HTR-8/SVneo (cell line): ENCODE measurements around the gene RTN3.
A peak's percentile ranks its signal among the peaks of the same experiment; 100 is the strongest.
"Not testable (repeated sequence)": the region's sequence is repeated elsewhere in the genome, so short reads cannot be mapped to it uniquely, and the experiment has no call there.

ENCODE experiments used
- DNase-seq: peaks from one replicate; pipeline ENCODE4 v3.0.0; 2011; ENCODE audit warnings: low spot score, mixed read lengths; ENCODE audit not compliant: insufficient read length
- FAIRE-seq: peaks from 2 replicates; lab custom pipeline; 2011; peaks lifted over from hg19 to GRCh38; lab: Jason Lieb, UNC

Gene RTN3

DNA sequence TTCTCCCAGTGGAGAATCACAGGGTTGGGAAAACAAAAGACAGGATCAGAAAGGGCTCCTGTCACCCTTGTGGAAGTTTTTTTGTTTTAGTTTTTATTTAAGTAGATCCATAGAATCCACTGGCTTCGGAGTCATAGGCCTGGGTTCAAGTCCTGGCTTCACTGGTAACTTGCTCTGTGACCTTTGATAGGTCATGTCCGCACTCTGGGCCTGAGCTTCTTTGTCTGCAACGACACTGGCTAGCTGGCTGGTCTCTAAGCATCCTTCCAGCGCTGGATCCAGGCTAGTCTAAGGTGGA lies 85.9 kb downstream of the RTN3 start:
- no peak for DNase-seq
- no peak for FAIRE-seq

DNA sequence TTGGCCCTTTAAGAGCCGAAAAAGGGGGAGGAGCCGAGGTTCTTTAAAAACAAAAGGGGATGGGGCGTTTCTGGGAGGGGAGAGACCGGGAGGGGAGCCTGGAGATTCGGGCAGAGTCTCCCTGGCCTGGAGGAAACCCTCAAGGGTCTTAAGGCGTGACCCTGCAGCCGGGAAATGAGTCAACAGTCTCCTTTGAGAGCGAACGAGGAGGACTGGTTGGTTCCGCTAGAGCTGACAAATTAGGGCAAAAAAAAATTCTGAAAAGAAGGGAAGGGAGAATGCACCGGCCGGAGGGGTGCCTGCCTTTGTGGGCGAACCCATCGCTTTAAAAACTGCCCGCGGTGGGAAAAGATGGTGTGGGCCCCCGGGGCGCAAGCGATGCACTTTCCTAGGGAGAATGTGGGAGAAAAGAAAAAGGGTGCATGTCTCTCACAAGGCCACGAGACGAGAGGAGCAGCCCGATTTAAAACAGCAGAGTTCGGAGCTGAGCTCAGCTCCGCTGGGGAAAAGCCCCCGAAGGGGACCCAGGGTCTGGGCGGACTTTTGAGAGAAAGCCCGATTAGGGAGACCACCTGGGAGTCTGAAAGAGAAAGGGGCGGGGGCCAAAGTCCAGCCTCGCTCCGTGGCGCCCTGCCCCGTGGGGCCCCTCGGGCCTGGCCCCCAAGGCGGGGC lies 86.4 kb downstream of the RTN3 start:
- DNase-seq (peak; percentile 64), FAIRE-seq (no peak)

DNA sequence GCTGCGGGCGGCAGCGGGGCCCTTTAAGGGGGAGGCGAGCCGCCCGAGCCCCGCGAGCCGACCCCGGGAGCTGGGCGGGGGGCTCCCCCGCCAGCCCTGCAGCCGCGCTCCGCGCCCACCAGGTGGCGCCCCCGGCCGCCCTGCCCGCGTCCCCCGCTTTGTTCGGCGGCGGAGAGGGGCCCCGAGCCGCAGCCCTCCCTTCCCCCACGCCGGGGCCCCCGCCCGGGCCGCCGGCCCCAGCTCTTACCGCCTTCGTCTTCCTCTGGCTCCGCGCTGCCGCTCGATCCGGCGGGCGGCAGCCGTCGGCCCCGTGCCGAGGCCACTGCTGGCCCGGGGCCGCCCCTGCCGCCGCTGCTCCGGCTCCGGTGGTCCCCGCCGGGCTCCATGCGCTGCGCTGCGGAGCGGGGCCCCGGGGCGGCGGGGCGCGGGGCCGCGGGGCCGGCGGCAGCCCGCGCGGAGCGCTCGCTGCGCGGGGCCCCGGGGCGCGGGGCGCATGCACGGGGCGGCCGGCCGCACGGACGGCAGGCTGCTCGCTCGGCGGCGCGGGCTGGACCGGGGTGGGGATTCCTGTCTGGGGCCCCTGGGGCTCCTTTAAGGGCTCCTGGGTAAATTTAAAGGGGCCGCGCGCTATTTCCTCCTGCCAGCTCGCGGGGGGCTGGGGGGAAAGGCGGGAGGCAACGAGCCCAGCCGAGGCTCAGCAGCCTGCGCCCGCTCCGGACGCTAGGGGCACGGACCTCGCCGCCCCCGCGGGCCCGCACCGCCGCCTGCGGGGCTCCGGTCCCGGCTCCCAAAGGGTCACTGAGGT lies 87.1 kb downstream of the RTN3 start, which contains the start of gene ZFTA:
ZFTA (minus strand) TSS at position 539 of the 805 bp plus-strand sequence; CDS start at position 386, 153 bp downstream.
- FAIRE-seq (no peak), DNase-seq (peak; percentile 80)

DNA sequence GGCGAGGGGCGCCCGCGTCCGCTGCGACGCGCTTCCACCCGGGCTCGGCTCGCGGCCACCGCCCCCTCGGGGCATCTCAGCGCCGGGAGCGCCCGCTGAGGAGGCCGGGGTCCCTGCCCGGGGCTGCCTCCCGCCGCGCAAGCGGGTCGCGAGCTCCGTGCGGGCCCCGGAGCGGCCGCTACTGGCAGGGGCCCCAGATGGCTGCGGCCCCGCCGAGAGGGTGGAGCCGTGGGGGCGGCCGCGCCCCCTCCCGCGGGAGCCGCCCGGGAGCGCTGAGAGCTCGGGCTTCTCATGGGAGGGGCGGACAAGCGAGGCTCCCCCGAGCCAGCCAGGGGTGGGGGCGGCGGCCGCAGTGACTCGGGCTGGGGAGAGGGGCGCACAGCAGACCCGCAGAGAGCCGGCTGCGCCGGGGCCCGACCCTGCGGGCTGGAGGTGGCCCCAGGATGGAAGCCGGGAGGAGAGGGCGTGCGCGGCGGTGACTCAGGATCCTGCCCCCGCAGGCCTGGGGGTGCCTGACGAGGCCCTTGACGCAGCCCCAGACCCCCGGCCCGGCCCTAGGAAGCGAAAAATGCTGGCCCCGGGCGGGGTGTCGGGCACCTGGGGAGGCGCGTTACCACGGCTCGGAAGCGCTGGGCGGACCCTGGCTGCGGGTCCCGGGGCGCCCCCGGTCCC lies 87.9 kb downstream of the RTN3 start:
- FAIRE-seq = no peak
- DNase-seq = peak; percentile 35

DNA sequence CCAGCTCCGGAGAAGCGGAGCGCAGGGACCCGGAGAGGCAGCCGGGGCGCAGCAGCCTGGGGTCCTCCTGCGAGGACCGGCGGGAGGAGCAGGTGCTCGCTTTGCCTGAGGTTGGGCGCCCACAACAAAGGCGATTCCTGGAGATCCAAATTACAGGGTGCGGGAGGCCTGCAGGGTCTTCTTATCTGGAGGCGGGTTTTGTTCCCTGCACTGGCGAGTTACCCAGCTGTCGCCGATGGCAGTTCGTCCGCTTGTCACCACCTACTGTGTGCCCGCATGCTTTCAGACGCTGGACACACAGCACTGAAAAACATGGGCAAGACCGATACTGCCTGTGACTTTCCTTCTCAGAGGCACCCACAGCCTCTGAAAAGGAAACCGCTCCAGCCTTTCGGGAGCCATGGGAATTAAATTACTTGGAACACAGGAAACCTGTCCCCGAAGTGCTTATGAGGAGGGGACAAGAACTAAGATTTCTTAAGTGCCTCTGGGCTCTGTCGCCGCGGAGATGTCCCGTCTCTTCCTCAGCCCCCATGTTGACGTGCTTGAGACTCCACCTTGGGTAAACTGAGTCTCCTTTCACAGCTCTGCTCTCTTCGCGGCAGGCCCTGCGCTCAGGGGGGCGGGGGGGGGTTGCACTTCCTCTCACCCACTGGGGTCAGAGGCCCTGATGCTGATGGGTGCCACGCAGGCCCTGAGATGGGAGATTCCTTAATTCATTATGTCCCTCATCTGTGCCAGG lies 88.6 kb downstream of the RTN3 start:
- FAIRE-seq = no peak
- no peak for DNase-seq

DNA sequence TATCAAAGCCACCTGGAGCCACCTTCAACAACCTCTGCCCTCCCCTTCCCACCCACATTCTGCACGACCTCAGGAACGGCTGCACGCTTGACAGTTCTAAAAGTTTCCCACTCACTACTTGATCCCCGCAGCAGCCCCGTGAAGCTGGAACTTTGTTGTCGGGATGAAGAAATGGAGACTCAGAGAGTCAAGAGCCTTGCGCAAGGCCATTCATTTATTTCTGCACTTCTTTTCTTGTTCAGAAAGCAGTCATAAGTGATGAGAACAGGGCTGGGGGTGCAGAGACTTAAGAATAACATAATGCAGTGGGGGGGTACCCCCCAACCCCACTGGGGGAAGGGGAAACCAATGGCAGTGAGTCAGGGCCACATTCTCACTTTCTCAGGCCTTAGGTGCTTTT lies 89.5 kb downstream of the RTN3 start:
- FAIRE-seq (no peak), DNase-seq (no peak)

DNA sequence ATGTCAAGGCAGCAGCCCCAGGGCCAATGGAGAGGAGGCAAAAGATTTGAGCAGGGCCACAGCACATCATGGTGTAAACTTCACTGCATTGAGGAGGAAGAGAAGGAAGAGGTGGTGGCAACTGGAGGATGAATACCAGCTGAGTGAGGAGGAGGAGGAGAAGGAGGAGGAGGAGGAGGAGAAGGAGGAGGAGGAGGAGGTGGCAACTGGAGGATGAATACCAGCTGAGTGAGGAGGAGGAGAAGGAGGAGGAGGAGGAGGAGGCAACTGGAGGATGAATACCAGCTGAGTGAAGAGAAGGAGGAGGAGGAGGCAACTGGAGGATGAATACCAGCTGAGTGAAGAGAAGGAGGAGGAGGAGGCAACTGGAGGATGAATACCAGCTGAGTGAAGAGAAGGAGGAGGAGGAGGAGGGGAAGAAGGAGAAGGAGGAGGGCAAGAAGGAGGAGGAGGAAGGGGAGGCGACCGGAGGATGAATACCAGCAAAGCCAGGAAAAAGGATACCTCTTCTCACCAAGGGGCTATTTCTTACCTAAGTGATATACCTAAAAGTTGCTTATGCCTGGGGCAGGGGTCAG lies 90.5 kb downstream of the RTN3 start:
- FAIRE-seq, DNase-seq: not testable (repeated sequence)

DNA sequence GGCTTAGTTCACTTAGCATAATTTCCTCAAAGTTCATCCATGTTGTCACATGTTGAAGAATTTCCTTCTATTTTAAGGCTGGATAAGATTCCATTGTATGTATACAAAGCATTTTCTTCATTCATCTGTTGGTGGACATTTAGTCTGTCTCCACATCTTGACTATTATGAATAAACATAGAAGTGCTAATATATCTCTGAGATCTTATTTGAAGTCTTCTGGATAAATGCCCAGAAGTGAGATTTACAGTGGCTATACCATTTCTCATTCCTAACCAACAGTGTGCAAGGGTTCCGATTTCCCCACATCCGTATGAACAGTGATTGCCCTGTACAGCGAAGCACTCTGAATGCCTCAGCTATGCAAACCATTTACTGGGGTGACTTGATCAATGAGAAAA lies 93.9 kb downstream of the RTN3 start:
- FAIRE-seq (no peak), DNase-seq (no peak)

DNA sequence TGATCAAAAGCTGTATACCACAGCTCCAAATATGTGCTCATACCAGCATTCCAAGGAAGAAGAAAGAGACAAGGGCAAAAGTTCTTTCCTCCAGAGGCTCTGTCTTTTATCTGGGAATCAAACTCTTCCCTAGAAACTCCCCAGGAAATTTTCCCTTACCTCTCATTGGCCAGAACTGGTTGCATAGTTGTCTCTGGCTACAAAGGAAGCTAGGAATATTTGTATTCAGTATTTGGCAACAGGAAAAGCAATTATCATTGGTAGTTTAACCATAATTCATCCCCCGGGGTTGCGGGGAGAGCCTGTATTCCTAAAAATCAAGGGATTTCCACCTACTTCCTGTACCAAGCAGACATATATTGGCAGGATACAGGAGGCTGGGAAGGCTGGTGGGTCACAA lies 97.7 kb downstream of the RTN3 start:
- no peak for FAIRE-seq
- DNase-seq = no peak

DNA sequence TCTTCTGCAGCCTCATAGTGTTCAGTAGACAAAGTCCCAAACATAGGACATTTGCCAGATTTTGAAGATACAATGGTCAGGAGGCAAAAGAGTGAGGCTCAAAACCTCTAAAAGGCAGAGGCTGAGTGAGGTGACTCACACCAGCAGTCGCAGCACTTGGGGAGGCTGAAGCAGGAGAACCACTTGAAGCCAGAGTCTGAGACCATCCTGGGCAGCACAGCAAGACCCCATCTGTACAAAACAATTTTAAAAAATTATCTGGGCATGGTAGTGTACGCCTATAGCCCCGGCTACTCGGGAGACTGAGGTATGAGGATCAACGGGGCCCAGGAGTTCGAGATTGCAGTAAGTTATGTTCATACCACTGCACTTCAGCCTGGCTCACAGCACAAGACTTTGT lies 101.4 kb downstream of the RTN3 start:
- DNase-seq (no peak), FAIRE-seq (no peak)

DNA sequence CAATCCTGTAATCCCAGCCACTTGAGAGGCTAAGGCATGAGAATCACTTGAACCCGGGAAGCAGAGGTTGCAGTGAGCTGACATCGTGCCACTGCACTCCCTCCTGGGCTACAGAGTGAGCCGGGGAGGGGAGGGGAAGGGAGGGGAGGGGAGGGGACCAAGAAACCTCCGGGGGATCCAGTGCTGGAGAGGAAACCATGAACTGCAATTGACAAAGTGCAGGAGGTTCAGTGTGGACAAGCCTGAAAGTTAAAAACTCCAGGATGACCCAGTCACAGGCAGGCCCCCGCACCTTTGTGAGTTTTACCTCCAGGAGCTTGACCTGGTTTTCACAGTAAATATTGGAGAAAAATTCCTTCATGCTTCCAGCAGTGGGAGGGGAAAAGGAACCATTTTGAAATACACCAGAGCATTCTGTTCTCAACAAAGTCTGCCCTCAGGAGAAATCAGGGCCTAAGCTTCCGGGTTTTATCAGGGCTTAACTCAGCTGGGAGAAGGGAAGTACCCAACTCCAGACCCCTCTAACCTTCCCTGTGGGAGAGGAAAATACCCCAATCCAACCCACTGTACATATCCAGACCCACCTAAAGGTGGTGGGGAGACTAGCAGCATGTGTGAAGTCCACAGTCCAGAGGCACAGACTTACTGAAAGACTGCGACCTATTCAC lies 102.8 kb downstream of the RTN3 start:
- FAIRE-seq = no peak

DNA sequence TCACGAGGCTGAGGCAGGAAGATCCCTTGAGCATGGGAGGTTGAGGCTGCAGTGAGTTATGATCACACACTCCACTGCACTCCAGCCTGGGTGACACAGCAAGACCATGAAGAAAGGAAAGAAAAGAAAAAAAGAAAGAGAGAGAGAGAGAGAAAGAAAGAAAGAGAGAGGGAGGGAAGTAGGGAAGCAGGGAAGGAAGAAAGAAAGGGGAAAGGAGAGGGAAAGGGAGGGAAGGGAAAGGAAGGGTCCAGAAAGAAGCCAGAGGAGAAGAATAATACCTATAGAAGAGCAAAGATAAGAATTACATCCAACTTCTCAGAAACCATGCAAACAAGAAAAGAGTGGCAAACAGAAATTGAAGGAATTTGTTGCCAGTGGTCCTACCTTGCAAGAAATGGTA lies 104.5 kb downstream of the RTN3 start:
- no peak for FAIRE-seq

More for the DNA sequence above, 102.8 kb downstream of the RTN3 start:
- no peak for DNase-seq

DNA sequence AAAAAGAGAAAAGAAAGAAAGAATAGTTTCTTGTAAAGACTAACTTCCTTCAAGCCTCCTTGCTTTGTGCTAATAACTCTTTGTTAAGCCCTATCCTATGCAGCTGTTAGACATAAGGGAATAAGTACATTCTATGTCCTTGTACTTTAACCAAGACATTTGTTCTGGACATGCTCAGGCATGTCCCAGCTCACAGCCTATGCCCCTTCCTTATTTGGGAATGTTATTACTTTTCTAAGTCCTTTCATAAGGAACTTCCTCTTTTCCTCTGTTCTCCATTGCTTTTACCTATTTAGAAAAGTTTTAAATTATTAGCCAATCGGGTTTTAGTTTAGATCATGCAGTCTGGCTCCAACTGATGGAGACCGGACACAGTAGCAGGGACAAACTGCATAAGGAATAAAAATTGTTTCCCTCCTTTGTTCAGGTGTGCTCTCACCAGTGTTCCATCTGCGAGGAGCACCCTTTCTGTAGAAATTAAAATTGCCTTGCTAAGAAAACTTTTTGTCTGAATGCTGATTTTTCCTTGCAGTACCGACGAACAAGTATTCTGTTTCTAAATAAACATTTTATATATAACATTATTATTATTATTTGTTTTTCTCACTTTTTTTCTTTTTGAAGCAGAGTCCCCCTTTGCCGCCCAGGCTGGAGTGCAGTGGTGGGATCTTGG lies 110.3 kb downstream of the RTN3 start:
- no peak for DNase-seq
- FAIRE-seq = no peak

More for the DNA sequence above, 104.5 kb downstream of the RTN3 start:
- DNase-seq = no peak

DNA sequence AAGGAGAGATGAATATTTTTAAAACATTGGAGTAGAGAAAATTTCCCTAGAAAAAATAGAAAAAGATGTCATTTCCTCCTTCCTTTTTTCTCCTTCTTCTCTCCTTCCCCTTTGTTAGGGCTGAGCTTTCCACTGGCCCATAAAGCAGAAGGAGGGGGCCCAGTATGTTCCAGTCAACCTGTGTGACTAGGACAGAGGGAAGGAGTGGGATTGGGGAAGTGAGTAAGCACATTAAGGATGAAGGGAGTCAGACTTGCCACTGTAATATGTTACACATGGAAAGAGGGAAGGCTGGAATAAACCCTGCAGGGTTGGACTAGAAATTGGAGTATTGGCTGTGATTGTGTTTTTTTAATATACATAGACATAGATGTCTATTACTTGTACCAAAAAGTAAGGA lies 111.9 kb downstream of the RTN3 start:
- DNase-seq (no peak), FAIRE-seq (no peak)

DNA sequence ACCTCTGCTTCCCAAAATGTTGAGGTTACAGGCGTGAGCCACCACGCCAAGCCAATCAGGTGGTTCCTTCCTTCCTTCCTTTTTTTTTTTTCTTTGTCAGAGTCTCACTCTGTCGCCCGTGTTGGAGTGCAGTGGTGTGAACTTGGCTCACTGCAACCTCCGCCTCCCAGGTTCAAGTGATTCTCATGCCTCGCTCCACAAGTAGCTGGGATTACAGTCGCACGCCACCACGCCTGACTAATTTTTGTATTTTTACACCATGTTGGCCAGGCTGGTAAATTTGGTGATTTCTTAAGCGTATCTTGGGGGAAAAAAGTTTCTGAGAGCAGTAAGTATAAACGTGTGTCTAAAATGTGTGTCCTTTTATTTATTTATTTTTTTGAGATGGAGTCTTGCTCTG lies 113.8 kb downstream of the RTN3 start:
- DNase-seq (no peak), FAIRE-seq (no peak)

DNA sequence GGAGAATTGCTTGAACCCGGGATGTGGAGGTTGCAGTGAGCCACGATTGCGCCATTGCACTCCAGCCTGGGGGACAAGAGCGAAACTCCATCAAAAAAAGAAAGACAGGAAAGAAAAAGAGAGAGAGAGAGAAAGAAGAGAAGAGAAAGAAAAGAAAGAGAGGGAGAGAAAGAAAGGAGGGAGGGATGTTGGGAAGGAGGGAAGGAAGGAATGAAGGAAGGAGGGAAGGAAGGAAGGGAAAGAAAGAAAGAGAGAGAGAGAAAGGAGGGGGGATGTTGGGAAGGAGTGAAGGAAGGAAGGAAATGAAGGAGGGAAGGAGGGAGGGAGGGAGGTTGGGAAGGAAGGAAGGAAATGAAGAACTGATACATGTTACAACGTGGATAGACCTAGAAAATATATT lies 119.6 kb downstream of the RTN3 start:
- no peak for DNase-seq
- FAIRE-seq = no peak

DNA sequence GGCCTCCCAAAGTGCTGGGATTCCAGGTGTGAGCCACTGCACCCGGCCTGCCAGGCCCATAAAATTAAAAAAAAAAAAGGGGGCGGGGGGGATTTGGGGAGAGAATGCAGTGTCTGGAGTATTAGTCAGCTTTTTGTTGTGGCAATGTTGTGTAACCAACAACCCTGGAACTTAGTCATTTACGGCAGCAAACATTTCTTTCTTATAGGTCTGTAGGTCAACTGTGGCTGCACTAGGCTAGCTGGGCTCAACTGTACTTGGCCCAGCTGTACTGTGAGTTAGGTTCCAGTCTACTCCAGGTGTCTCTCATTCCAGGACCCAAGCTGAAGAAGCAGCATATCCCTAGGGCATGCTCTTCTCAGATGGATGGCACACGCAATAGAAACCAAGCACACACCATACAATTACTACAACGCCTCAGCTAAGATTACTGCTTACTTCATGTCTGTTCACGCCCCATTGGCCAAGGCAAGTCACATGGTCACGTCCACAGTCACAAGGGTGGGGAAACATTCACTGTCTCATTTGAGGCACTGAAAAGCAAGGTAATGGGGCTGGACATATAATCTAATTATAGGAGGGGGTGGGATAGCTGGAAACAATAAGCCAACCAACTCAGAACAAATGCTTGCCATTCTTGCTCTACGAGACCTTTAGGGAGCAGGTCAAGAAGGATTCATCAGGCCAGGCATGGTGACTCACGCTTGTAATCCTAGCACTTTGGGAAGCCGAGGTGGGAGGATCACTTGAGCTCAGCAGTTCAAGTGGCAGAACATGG lies 121.5 kb downstream of the RTN3 start:
- DNase-seq (peak; percentile 44), FAIRE-seq (peak; percentile 23)

DNA sequence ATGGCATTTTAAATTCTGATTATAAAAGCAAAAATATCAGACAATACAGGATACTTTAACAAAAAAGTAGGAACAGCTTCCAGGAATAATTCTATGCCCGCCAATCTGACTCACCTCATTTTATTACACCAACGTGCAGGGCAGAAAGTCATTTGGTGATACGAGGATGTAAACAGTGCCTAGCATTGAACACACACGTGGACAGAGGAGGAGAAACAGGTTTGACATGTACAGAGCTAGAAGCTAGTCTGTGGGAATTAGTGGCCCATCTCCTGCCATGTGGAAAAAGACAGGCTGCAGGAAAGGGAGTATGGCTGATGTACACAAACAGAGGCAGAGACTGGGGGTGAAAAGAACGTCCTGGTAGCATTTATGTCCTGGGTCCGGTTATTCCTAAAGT lies 123.0 kb downstream of the RTN3 start:
- DNase-seq = no peak

More for the DNA sequence above, 123.0 kb downstream of the RTN3 start:
- no peak for FAIRE-seq
